ENCODE measurements around the gene EIF1AX. TPM values are rescaled to one million over a fixed set of nuclear protein-coding genes. Genes with fewer than 3 reads are reported as not detected.

Gene EIF1AX
- total RNA-seq, 1 donor from 2014 or later = 88.5 TPM

GRCh38 chrX:20080277-20080676 is 61.4 kb downstream of the EIF1AX start:
- H3K4me3 Mint-ChIP-seq (ENCODE audit: unreplicated experiment) = no peak overlapping the region
- H3K4me1 Mint-ChIP-seq (ENCODE audit: low read depth, unreplicated experiment) = no peaks in the 10 kb centered on the region
- FAIRE-seq (no peak), DNase-seq (ENCODE audit: low read depth) (no peak)
- Histone ChIP-seq H3K4me1 (ENCODE audit: insufficient read depth, low read length) (no peaks in the 10 kb centered on the region), H3K36me3 (ENCODE audit: insufficient read depth, low read length) (no peaks in the 10 kb centered on the region), H3K9ac (ENCODE audit: low read length) (no peak overlapping the region), H2AFZ (ENCODE audit: low read depth, low read length) (no peak overlapping the region), H3K79me2 (ENCODE audit: insufficient read depth, low read length) (no peaks in the 10 kb centered on the region), H3K27ac (ENCODE audit: low read depth, low read length) (no peak overlapping the region), H3K4me2 (ENCODE audit: low read length) (no peak overlapping the region), H3K27me3 (ENCODE audit: insufficient read depth, low read length) (no peaks in the 10 kb centered on the region), H3K9me3 (ENCODE audit: insufficient read depth, low read depth, low read length) (no peaks in the 10 kb centered on the region), H4K20me1 (ENCODE audit: insufficient read depth, low read length) (no peaks in the 10 kb centered on the region), H3K4me3 (ENCODE audit: insufficient read depth, low read depth, low read length) (no peak overlapping the region)
- TF ChIP-seq EZH2 (IDR thresholded peaks at IDR 0.05; ENCODE audit: insufficient read depth, low read length) (no peak), CTCF (IDR thresholded peaks at IDR 0.05; ENCODE audit: insufficient read depth, low read depth, low read length) (no peak)
- H3K27me3 Mint-ChIP-seq (ENCODE audit: low read depth, unreplicated experiment) = no peaks in the 10 kb centered on the region
- no peaks in the 10 kb centered on the region for H3K9me3 Mint-ChIP-seq (ENCODE audit: unreplicated experiment)
- no peak overlapping the region for H3K27ac Mint-ChIP-seq (ENCODE audit: unreplicated experiment)
- H3K36me3 Mint-ChIP-seq (ENCODE audit: low read depth, unreplicated experiment) = no peaks in the 10 kb centered on the region

Other genes with a start within 250 kb of the EIF1AX start
- 8.3 and 9.9 TPM in 2 replicates for gene BCLAF3, start 150.8 kb downstream of the EIF1AX start, total RNA-seq
- 1.2 and 1.3 TPM in 2 replicates for gene MAP7D2, start 24.9 kb downstream of the EIF1AX start, total RNA-seq
- gene RPS6KA3, start 125.1 kb upstream of the EIF1AX start, total RNA-seq = 34.3 and 42.9 TPM in 2 replicates